Islet precursor cell (in vitro differentiated cells): ENCODE measurements around the gene H6PD.
A peak's percentile ranks its signal among the peaks of the same experiment; 100 is the strongest.

Experiments
- DNase-seq: peaks from one replicate; pipeline ENCODE4 v3.0.0-alpha.2; 2018

Gene H6PD

DNA sequence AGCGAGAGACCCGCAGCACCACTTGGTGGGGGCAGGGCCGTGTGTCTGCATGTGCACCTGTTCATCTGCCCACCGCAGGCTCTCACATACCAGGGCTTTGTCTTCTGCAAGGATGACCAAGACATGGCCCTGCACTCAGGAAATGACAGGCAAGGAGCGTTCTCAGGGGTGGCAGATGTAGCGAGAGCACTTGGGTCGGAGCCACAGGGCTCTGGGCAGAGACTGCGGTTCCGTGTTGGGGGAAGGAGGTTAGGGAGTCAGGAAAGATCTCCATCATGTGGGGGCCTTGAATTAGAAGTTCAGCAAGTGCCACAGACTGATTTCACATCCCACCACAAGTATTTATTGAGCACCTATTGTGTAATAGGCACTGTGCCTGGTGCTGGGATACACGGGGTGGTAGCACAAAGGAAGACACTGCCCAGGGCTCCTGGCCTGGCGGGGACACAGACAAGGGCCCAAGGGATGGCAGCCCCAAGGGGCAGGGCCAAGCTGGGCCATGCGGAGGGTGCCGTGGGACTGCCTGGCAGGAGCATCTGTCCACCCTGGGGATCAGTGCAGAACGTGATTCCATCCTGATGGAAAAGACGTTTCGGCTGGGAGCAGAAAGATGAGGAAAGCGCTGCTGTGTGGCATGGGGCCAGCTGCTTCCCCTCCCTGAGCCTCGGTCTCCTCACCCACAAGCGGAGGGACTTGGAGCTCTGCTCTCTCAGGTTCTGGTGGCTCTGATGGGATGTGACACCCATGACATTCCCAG, 46.7 kb downstream of the H6PD start:
- no peak for DNase-seq

- DNase-seq: no peak
Observed at GRCh38 chr1:9281908-9282695, 47.5 kb downstream of the H6PD start.

GRCh38 chr1:9282696-9282955, 48.1 kb downstream of the H6PD start:
- DNase-seq: no peak

DNA sequence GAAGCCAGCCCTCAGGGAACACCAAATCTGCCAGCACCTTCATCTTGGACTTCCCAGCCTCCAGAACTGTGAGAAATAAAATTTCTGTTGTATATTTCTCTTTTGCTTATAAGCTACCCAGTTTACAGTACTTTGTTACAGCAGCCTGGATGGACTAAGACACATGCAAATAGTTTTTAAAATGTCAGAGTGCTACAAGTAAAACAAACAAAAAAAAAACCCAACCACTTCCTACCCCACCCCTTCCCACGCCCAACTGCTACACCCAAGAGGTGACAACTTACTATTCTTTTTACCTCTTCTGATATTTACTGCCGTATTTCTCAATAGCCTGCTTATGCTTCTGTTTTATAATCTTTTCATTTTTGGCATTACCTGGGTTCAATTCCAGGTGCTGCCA, 49.5 kb downstream of the H6PD start:
- DNase-seq: no peak

- no peak for DNase-seq
Observed at GRCh38 chr1:9286556-9286955, 52.0 kb downstream of the H6PD start.

GRCh38 chr1:9289090-9289534, 54.5 kb downstream of the H6PD start:
- no peak for DNase-seq

DNA sequence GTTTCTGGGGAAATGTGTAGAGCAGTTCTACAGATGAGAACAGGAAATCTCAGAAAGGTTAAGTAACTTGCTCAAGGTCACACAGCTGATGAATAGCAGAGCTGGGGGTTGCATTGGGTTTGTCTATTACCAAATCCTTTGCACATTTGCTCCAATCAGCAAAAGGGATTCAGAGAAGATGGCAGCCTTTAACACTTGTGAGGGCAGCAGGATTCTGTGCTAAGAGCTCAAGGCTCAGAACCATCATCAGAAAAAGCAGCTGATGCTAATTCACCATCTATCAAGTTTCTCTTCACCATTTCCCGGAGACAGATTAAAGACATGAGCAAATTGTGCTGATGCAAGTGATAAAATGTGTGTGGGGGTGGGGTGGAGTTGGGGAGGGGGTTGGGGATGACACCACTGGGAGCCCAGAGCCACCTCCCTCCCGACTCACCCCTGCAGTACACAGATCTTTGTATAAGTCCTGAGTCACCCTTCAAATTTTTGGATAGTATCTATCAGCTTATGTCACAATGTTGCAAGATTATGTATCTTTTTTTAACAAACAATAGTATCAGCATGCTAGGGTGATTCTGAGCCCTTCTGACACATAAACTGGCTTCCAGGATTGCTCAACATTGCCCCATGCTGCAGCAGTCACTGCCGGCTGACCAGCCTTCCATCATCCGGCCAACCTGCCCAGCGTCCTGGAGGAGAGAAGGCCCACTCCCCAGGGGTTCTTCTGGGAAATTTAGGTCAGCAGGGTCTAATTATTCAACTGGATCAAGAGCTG, 55.3 kb downstream of the H6PD start:
- no peak for DNase-seq

GRCh38 chr1:9291914-9292360, 57.4 kb downstream of the H6PD start:
- no peak for DNase-seq

DNA sequence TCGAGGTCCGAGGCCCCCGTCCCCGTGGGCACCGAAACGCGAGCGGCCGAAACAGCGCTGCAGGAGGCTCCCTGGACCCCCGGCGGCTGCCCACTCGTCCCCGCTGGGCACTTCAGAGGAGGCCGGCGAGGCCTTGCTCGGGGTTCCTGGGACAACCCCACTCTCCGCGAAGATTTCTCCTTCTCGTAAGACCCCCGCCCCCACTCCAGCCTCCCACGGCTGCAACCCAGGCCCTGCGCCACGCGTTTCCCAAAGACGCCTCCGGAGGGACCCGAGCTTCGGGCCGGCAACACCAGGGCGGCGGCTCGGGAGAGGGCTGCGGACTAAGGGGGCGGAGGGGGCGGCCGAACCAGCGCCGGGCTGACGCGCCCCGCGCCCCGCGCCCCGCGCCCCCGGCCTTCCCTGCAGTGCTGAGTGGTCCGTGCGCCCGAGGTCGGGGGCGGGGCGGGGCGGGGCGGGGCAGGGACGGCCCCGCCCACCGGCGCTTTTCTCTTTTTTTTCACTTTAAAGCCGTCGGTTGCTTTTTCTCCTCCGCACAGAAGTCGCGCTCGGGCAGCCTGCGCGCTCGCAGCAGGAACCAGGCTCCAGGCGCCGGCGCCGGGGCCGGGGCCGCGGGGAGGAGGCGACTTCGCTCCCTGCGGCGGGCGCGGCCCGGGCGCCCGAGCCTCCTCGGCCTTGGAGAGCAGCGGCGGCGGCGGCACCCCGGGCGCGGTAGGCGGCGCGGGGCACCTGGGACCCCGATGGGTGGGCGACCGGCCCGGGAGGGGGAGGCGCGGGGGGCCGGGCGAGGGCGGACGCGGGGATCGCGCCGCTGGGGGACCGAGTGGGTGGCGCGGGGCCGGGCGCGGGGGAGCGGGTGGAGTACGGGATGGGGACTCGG, 58.0 kb downstream of the H6PD start, which contains the start of gene SPSB1:
SPSB1 (plus strand) TSS at position 534 of the 880 bp plus-strand sequence. CDS start 62,998 bp downstream, outside the sequence.
- DNase-seq: peak; percentile 88

GRCh38 chr1:9293241-9293532, 58.6 kb downstream of the H6PD start:
- DNase-seq: no peak

DNA sequence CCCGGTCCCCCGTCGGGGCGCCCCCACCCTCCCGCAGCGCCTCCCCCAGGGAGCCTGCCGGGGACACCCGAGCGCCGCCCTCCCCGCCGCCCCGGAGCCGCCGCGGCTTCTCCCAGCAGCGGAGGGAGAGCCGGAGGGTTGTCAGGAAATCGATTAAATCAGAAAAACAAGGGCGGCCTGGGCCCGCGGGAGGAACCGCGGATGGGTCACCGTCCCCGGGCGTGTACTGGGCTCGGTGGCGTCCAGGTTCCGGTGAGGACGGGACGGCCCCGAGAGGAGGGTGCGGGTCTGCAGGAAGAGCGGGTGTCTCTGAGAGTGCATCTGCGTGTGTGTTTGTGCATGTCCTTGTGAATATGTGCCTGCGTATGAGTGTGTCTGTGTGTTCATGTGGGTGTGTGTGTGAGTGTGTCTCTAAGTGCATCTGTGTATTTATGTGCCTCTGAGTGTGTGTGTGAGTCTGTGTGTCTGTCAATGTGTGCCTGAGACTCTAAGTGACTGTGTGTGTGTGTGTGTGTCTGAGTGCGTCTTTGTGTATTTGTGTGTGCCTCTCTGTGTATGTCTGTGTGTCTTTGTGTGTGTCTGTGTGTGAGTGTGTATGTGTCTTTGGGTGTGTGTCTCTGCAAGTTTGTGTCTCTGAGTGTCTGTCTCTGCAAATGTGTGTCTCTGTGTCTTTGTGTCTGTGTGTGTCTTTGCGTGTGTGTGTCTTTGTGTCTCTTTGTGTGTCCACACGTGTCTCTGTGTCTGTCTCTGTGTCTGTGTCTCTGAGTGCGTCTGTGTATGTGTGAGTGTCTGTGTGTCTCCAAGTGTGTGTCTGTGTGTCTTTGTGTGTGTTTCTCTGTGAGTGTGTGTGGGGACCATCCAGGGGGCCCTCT, 59.2 kb downstream of the H6PD start:
- no peak for DNase-seq

DNA sequence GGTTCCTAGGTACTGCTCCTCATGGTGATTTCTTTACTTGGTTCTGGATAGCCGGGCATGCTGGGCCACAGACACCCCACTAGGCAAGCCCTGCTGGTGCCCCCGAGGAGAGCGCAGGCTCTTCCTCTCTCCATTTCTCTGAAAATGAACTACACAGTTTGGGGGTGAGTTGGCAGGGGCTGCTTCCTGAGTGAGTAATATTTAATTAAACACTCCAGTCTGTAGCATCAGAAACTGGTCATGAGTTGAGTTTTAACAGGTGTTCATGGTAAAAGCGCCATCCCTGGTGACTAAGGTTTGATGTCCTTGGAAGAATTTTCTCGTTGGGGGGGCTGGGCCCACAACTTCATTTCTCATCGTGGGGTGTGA, 59.8 kb downstream of the H6PD start:
- DNase-seq: no peak

- peak; percentile 80 for DNase-seq
Observed at GRCh38 chr1:9294910-9295636, 60.5 kb downstream of the H6PD start.

DNA sequence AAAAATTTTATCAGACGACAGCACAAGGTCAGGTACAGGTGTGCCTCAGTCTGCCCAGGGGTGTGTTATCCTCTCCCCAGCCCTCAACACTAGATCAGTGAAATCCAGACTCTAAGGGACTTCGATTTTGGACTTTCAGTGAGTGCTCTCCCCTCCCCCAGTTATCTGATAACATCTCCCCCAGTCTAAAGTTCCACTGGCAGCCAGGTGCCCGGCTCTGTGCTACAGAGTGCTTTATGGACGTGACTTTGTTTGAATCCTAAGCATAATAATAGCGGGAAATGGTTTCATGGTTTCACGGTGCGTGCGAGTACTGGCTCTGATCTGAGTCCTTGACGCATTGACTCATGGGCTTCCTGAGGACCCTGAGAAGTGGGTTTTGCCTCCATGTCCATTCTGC, 61.3 kb downstream of the H6PD start:
- no peak for DNase-seq

DNA sequence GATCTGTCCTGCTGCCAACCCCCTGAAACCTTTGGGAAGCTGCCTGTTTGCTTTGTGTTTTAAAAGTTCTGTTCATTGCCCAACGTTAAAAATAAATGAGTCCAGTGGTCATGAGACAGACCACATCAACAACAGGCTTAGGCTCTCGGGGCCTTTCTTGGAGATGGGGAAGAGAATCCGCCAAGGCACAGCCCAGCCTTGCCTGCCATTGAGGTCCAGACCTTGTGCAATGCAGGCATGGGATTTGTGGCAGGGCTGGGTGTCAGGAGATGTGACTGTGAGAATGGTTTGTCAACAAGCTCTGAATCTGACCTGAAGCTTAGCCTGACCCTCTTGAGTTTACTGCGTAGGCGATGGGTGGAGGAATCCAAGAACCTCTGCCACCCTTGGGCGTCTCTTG, 62.3 kb downstream of the H6PD start:
- no peak for DNase-seq

DNA sequence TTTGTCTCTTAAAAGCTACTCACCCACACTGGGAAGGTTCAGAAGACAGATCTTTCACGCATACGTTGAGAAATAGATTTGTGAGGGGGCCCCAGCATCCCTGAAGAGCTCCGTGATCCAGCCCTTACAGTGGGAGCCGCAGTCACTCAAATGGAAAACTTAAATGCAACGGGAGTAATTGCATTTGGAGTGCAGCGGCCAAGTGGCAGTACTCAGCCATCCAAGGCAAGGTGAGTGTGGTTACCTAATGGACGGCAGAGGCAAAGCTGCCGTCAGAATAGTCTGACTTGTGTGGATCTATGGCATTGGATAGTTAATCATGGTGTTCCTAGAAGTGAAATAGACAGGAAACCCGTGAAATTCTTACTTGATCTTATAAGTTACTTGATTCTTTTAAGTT, 63.3 kb downstream of the H6PD start:
- no peak for DNase-seq

DNA sequence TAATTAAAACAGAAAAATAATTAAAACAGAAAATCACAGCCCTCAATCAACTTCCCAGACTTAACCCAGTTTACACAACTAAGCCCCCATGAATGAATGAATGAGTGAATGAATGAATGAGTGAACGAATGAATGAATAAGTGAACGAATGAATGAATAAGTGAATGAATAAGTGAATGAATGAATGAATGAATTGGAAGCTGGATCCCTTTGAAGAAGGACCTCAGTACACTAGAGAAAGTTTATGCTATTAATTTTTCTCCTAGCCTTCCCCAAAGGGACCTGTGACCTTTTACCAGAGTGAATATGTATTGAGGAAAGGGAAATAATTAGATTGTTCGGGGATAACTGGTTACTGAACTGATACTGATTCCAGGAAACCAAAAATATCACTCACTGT, 63.7 kb downstream of the H6PD start:
- no peak for DNase-seq

- DNase-seq: peak; percentile 90
Observed at GRCh38 chr1:9299571-9300541, 65.3 kb downstream of the H6PD start.

GRCh38 chr1:9300573-9300972, 66.0 kb downstream of the H6PD start:
- DNase-seq: no peak
